ENCODE results near the gene BORCS8. TPM values are rescaled to one million over a fixed set of nuclear protein-coding genes. Genes with fewer than 3 reads are reported as not detected.
"Not testable (repeated sequence)": the region's sequence is repeated elsewhere in the genome, so short reads cannot be mapped to it uniquely, and the experiment has no call there.

The BORCS8 gene
- total RNA-seq, 1 donor from 2014 or later, result 33.5 TPM

GRCh38 chr19:19223636-19224035 is 31.7 kb upstream of the BORCS8 start:
- TF ChIP-seq CTCF (IDR thresholded peaks at IDR 0.05; ENCODE audit: insufficient read depth, low read depth, low read length) (no peak), EZH2 (IDR thresholded peaks at IDR 0.05; ENCODE audit: insufficient read depth, low read length) (no peak)
- FAIRE-seq (no peak), DNase-seq (ENCODE audit: low read depth) (no peak)
- no peak overlapping the region for H3K4me3 Mint-ChIP-seq (ENCODE audit: unreplicated experiment)
- no peak overlapping the region for H3K27ac Mint-ChIP-seq (ENCODE audit: unreplicated experiment)
- Histone ChIP-seq H3K79me2 (ENCODE audit: insufficient read depth, low read length) (no peaks in the 10 kb centered on the region), H3K4me3 (ENCODE audit: insufficient read depth, low read depth, low read length) (no peak overlapping the region), H3K36me3 (ENCODE audit: insufficient read depth, low read length) (no peaks in the 10 kb centered on the region), H3K27ac (ENCODE audit: low read depth, low read length) (no peak overlapping the region), H2AFZ (ENCODE audit: low read depth, low read length) (no peak overlapping the region), H3K9me3 (ENCODE audit: insufficient read depth, low read depth, low read length) (no peaks in the 10 kb centered on the region), H3K9ac (ENCODE audit: low read length) (no peak overlapping the region), H3K27me3 (ENCODE audit: insufficient read depth, low read length) (peaks cover 6% of the 10 kb centered on the region), H3K4me1 (ENCODE audit: insufficient read depth, low read length) (no peaks in the 10 kb centered on the region), H3K4me2 (ENCODE audit: low read length) (no peak overlapping the region), H4K20me1 (ENCODE audit: insufficient read depth, low read length) (no peaks in the 10 kb centered on the region)
- no peaks in the 10 kb centered on the region for H3K4me1 Mint-ChIP-seq (ENCODE audit: low read depth, unreplicated experiment)
- H3K27me3 Mint-ChIP-seq (ENCODE audit: low read depth, unreplicated experiment), result peaks cover 46% of the 10 kb centered on the region
- H3K9me3 Mint-ChIP-seq (ENCODE audit: unreplicated experiment), result peaks cover 1% of the 10 kb centered on the region
- H3K36me3 Mint-ChIP-seq (ENCODE audit: low read depth, unreplicated experiment), result no peaks in the 10 kb centered on the region

DNA sequence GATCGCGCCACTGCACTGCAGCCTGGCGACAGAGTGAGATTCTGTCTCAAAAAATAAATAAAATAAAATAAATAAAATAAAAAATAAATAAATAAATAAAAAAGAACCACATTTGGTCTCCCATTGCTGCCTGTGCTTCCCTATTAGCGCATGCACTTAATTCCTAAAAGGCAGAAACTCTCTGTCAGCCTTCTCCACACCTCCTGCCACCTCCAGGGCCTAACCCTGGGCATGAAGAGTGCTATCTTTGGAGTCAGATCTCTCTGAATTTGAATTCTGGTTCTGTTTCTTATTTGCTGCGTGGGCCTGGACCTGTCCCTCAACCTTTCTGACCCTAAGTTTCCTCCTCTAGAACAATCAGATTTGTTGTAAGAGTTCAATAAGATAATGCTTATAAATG is 31.1 kb upstream of the BORCS8 start:
- TF ChIP-seq CTCF (IDR thresholded peaks at IDR 0.05; ENCODE audit: insufficient read depth, low read depth, low read length) (no peak), EZH2 (IDR thresholded peaks at IDR 0.05; ENCODE audit: insufficient read depth, low read length) (no peak)
- no peaks in the 10 kb centered on the region for H3K9me3 ChIP-seq (ENCODE audit: insufficient read depth, low read depth, low read length)
- H3K9ac ChIP-seq (ENCODE audit: low read length), result no peak overlapping the region
- H3K79me2 ChIP-seq (ENCODE audit: insufficient read depth, low read length), result no peaks in the 10 kb centered on the region
- Mint-ChIP-seq H3K9me3 (ENCODE audit: unreplicated experiment) (peaks cover 1% of the 10 kb centered on the region), H3K36me3 (ENCODE audit: low read depth, unreplicated experiment) (no peaks in the 10 kb centered on the region), H3K4me3 (ENCODE audit: unreplicated experiment) (no peak overlapping the region), H3K27ac (ENCODE audit: unreplicated experiment) (no peak overlapping the region), H3K4me1 (ENCODE audit: low read depth, unreplicated experiment) (no peaks in the 10 kb centered on the region), H3K27me3 (ENCODE audit: low read depth, unreplicated experiment) (peaks cover 40% of the 10 kb centered on the region)
- H3K27ac ChIP-seq (ENCODE audit: low read depth, low read length), result no peak overlapping the region
- no peak overlapping the region for H3K4me3 ChIP-seq (ENCODE audit: insufficient read depth, low read depth, low read length)
- H3K36me3 ChIP-seq (ENCODE audit: insufficient read depth, low read length), result no peaks in the 10 kb centered on the region
- no peak for FAIRE-seq
- H3K4me1 ChIP-seq (ENCODE audit: insufficient read depth, low read length), result no peaks in the 10 kb centered on the region
- no peaks in the 10 kb centered on the region for H4K20me1 ChIP-seq (ENCODE audit: insufficient read depth, low read length)
- no peak for DNase-seq (ENCODE audit: low read depth)
- peaks cover 4% of the 10 kb centered on the region for H3K27me3 ChIP-seq (ENCODE audit: insufficient read depth, low read length)
- no peak overlapping the region for H3K4me2 ChIP-seq (ENCODE audit: low read length)
- no peak overlapping the region for H2AFZ ChIP-seq (ENCODE audit: low read depth, low read length)

GRCh38 chr19:19221000-19221399 is 29.0 kb upstream of the BORCS8 start:
- peaks cover 41% of the 10 kb centered on the region for H3K27me3 Mint-ChIP-seq (ENCODE audit: low read depth, unreplicated experiment)
- H3K36me3 Mint-ChIP-seq (ENCODE audit: low read depth, unreplicated experiment); H3K4me3 Mint-ChIP-seq (ENCODE audit: unreplicated experiment); H3K79me2 ChIP-seq (ENCODE audit: insufficient read depth, low read length); H3K9me3 Mint-ChIP-seq (ENCODE audit: unreplicated experiment); H3K4me3 ChIP-seq (ENCODE audit: insufficient read depth, low read depth, low read length); H2AFZ ChIP-seq (ENCODE audit: low read depth, low read length); H3K4me1 ChIP-seq (ENCODE audit: insufficient read depth, low read length); H3K4me2 ChIP-seq (ENCODE audit: low read length); H4K20me1 ChIP-seq (ENCODE audit: insufficient read depth, low read length); FAIRE-seq; H3K9ac ChIP-seq (ENCODE audit: low read length); H3K36me3 ChIP-seq (ENCODE audit: insufficient read depth, low read length); H3K27ac Mint-ChIP-seq (ENCODE audit: unreplicated experiment); H3K4me1 Mint-ChIP-seq (ENCODE audit: low read depth, unreplicated experiment); DNase-seq (ENCODE audit: low read depth); H3K27me3 ChIP-seq (ENCODE audit: insufficient read depth, low read length); H3K27ac ChIP-seq (ENCODE audit: low read depth, low read length); H3K9me3 ChIP-seq (ENCODE audit: insufficient read depth, low read depth, low read length): not testable (repeated sequence)

Data from astrocyte (in vitro differentiated cells and primary cell).